ENCODE measurements around the gene ITFG2.

- TF ChIP-seq, protein P1, sequence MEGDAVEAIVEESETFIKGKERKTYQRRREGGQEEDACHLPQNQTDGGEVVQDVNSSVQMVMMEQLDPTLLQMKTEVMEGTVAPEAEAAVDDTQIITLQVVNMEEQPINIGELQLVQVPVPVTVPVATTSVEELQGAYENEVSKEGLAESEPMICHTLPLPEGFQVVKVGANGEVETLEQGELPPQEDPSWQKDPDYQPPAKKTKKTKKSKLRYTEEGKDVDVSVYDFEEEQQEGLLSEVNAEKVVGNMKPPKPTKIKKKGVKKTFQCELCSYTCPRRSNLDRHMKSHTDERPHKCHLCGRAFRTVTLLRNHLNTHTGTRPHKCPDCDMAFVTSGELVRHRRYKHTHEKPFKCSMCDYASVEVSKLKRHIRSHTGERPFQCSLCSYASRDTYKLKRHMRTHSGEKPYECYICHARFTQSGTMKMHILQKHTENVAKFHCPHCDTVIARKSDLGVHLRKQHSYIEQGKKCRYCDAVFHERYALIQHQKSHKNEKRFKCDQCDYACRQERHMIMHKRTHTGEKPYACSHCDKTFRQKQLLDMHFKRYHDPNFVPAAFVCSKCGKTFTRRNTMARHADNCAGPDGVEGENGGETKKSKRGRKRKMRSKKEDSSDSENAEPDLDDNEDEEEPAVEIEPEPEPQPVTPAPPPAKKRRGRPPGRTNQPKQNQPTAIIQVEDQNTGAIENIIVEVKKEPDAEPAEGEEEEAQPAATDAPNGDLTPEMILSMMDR (IDR thresholded peaks at IDR 0.05; ENCODE audit: extremely low read depth in 1 of 2, insufficient read depth in 1 of 2, low read depth in 1 of 2, low read length in 2 of 2), result no peak
- no peak for TF ChIP-seq POLR2A (IDR thresholded peaks at IDR 0.05; ENCODE audit: low read depth, low read length)
- TF ChIP-seq MAX (IDR thresholded peaks at IDR 0.05; ENCODE audit: insufficient read depth, insufficient read length), result no peak
- no peak for TF ChIP-seq MYC (IDR thresholded peaks at IDR 0.05; ENCODE audit: low read depth, low read length)
- no peak for TF ChIP-seq POLR2AphosphoS5 (IDR thresholded peaks at IDR 0.05; ENCODE audit: insufficient read depth, low read depth, low read length)
- no peak for TF ChIP-seq EZH2 (IDR thresholded peaks at IDR 0.05; ENCODE audit: borderline replicate concordance, low read depth, low read length, severe bottlenecking)
Observed at GRCh38 chr12:2773199-2773875, 39.1 kb upstream of the ITFG2 start.
